ENCODE measurements around the gene HCST.
A peak's percentile ranks its signal among the peaks of the same experiment; 100 is the strongest.
"Not testable (repeated sequence)": the region's sequence is repeated elsewhere in the genome, so short reads cannot be mapped to it uniquely, and the experiment has no call there.

HCST gene

GRCh38 chr19:35903550-35904179 is 1.3 kb downstream of the HCST start:
- H3K27ac ChIP-seq, result no peak overlapping the region
- DNase-seq (ENCODE audit: low read depth, low spot score), result no peak

GRCh38 chr19:35904311-35905068 is 2.2 kb downstream of the HCST start:
- no peak overlapping the region for H3K27ac ChIP-seq
- no peak for DNase-seq (ENCODE audit: low read depth, low spot score)

GRCh38 chr19:35905178-35905727 is 2.9 kb downstream of the HCST start:
- no peak overlapping the region for H3K27ac ChIP-seq
- DNase-seq (ENCODE audit: low read depth, low spot score), result no peak

- no peak overlapping the region for H3K27ac ChIP-seq
- no peak for DNase-seq (ENCODE audit: low read depth, low spot score)
Measured at GRCh38 chr19:35907377-35907745, 5.0 kb downstream of the HCST start.

GRCh38 chr19:35908010-35908441 is 5.7 kb downstream of the HCST start, which contains the start of gene TYROBP:
TYROBP (minus strand) TSS chr19:35908295; CDS start chr19:35908228, 67 bp downstream.
- DNase-seq (ENCODE audit: low read depth, low spot score), result no peak
- no peak within 1 kb of the TSS for H3K27ac ChIP-seq

GRCh38 chr19:35908973-35909683 is 6.8 kb downstream of the HCST start:
- no peak overlapping the region for H3K27ac ChIP-seq
- no peak for DNase-seq (ENCODE audit: low read depth, low spot score)

- DNase-seq (ENCODE audit: low read depth, low spot score), result no peak
- no peak overlapping the region for H3K27ac ChIP-seq
Measured at GRCh38 chr19:35909684-35910035, 7.3 kb downstream of the HCST start.

GRCh38 chr19:35910355-35910754 is 8.0 kb downstream of the HCST start:
- H3K27ac ChIP-seq; DNase-seq (ENCODE audit: low read depth, low spot score): not testable (repeated sequence)

GRCh38 chr19:35911173-35911572 is 8.8 kb downstream of the HCST start:
- DNase-seq (ENCODE audit: low read depth, low spot score), result no peak
- H3K27ac ChIP-seq, result no peak overlapping the region

GRCh38 chr19:35911790-35912189 is 9.5 kb downstream of the HCST start:
- DNase-seq (ENCODE audit: low read depth, low spot score), result peak; percentile 29

GRCh38 chr19:35913589-35913988 is 11.3 kb downstream of the HCST start:
- DNase-seq (ENCODE audit: low read depth, low spot score), result no peak
- no peak overlapping the region for H3K27ac ChIP-seq

More at GRCh38 chr19:35911790-35912189, 9.5 kb downstream of the HCST start:
- no peak overlapping the region for H3K27ac ChIP-seq

- no peak for DNase-seq (ENCODE audit: low read depth, low spot score)
- H3K27ac ChIP-seq, result no peak overlapping the region
Measured at GRCh38 chr19:35915443-35915842, 13.1 kb downstream of the HCST start.

GRCh38 chr19:35919306-35919705 is 17.0 kb downstream of the HCST start:
- no peak for DNase-seq (ENCODE audit: low read depth, low spot score)

GRCh38 chr19:35921012-35921411 is 18.7 kb downstream of the HCST start:
- H3K27ac ChIP-seq, result no peak overlapping the region
- DNase-seq (ENCODE audit: low read depth, low spot score), result no peak

More at GRCh38 chr19:35919306-35919705, 17.0 kb downstream of the HCST start:
- H3K27ac ChIP-seq, result no peak overlapping the region

- no peak overlapping the region for H3K27ac ChIP-seq
- no peak for DNase-seq (ENCODE audit: low read depth, low spot score)
Measured at GRCh38 chr19:35925501-35925900, 23.2 kb downstream of the HCST start.

GRCh38 chr19:35928507-35928906 is 26.2 kb downstream of the HCST start:
- H3K27ac ChIP-seq, result no peak overlapping the region
- no peak for DNase-seq (ENCODE audit: low read depth, low spot score)

GRCh38 chr19:35929876-35930275 is 27.5 kb downstream of the HCST start:
- H3K27ac ChIP-seq, result no peak overlapping the region
- no peak for DNase-seq (ENCODE audit: low read depth, low spot score)

- H3K27ac ChIP-seq, result no peak overlapping the region
Measured at GRCh38 chr19:35931161-35931873, 29.0 kb downstream of the HCST start.

GRCh38 chr19:35931874-35932202 is 29.5 kb downstream of the HCST start:
- H3K27ac ChIP-seq, result no peak overlapping the region
- DNase-seq (ENCODE audit: low read depth, low spot score), result no peak

More at GRCh38 chr19:35931161-35931873, 29.0 kb downstream of the HCST start:
- DNase-seq (ENCODE audit: low read depth, low spot score), result peak; percentile 97

- no peak for DNase-seq (ENCODE audit: low read depth, low spot score)
- no peak overlapping the region for H3K27ac ChIP-seq
Measured at GRCh38 chr19:35932291-35932936, 30.1 kb downstream of the HCST start.
